ENCODE data around the gene TACC3. TPM values are rescaled to one million over a fixed set of nuclear protein-coding genes. Genes with fewer than 3 reads are reported as not detected.

TACC3 gene
- total RNA-seq, 1 donor = 16.0 TPM

DNA sequence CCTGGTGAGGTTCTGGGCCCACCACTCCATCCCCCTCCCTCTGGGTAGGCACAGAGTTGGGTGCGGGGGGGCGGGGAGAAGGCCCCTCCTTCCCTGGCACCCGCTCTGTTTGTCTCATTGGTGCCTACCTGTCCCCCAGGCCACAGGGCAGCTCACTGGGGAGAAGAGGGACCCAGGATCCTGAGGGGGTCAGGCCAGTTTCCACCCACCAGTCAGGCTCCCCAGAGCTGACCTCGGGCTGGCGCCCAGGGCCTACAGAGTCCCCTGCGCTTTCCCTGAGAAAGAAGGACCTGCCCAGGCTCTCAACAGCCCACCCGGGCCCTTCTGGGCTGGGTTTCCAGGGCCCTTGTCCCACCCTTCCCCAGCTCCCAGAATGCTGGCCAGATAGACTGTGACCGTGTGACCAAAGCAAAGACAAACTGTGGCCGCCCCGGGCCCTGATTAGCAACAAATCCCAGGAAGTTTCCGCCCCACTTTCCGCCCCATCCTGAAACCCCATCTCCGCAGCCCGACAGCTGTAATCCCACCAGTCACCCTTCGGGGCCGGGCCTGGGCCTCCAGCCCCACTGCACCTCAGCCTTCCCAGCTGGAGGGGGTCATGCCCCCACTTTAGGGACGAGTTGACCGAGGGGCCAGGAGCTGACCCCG is 38.0 kb downstream of the TACC3 start:
- TF ChIP-seq, protein P1, sequence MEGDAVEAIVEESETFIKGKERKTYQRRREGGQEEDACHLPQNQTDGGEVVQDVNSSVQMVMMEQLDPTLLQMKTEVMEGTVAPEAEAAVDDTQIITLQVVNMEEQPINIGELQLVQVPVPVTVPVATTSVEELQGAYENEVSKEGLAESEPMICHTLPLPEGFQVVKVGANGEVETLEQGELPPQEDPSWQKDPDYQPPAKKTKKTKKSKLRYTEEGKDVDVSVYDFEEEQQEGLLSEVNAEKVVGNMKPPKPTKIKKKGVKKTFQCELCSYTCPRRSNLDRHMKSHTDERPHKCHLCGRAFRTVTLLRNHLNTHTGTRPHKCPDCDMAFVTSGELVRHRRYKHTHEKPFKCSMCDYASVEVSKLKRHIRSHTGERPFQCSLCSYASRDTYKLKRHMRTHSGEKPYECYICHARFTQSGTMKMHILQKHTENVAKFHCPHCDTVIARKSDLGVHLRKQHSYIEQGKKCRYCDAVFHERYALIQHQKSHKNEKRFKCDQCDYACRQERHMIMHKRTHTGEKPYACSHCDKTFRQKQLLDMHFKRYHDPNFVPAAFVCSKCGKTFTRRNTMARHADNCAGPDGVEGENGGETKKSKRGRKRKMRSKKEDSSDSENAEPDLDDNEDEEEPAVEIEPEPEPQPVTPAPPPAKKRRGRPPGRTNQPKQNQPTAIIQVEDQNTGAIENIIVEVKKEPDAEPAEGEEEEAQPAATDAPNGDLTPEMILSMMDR (IDR thresholded peaks at IDR 0.05; ENCODE audit: insufficient read depth, low read depth, low read length) = no peak
- DNase-seq (ENCODE audit: low read depth) = no peak
- no peak overlapping the region for H3K4me3 ChIP-seq (ENCODE audit: low read depth, low read length)

GRCh38 chr4:1759818-1760223 is 38.5 kb downstream of the TACC3 start:
- TF ChIP-seq, protein P1 (IDR thresholded peaks at IDR 0.05; ENCODE audit: insufficient read depth, low read depth, low read length) = no peak
- no peak overlapping the region for H3K4me3 ChIP-seq (ENCODE audit: low read depth, low read length)
- no peak for DNase-seq (ENCODE audit: low read depth)

DNA sequence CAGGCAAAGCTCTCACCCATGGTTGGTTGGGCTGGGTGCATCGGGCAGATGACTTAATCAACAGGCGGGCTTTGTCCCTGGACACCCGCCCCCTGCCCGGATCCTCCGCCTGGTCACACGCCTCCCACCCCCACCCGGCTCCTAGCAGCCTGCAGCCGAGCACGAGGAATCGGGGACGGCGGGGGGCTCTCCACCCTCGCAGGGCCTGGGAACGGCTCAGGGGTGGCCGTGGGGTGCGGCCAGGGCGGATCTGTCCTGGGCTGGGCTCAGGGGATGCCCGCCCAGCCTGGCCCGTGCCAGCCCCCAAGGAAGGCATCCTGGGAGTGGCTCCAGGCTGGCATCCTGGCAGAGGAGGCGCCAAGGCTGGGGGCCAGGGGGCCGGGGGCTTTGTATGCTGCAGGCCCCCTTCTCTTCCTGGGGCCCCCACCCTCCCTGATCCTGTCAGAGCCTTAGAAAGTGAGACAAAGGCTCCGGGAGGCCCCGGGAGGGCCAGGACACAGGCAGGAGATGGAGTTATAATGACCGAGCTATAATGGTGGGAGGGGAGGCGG is 39.3 kb downstream of the TACC3 start:
- TF ChIP-seq, protein P1 (IDR thresholded peaks at IDR 0.05; ENCODE audit: insufficient read depth, low read depth, low read length) = no peak
- H3K4me3 ChIP-seq (ENCODE audit: low read depth, low read length) = no peak overlapping the region
- DNase-seq (ENCODE audit: low read depth) = no peak

GRCh38 chr4:1761130-1761689 is 39.9 kb downstream of the TACC3 start:
- H3K4me3 ChIP-seq (ENCODE audit: low read depth, low read length) = no peak overlapping the region
- DNase-seq (ENCODE audit: low read depth) = no peak
- TF ChIP-seq, protein P1 (IDR thresholded peaks at IDR 0.05; ENCODE audit: insufficient read depth, low read depth, low read length) = no peak

DNA sequence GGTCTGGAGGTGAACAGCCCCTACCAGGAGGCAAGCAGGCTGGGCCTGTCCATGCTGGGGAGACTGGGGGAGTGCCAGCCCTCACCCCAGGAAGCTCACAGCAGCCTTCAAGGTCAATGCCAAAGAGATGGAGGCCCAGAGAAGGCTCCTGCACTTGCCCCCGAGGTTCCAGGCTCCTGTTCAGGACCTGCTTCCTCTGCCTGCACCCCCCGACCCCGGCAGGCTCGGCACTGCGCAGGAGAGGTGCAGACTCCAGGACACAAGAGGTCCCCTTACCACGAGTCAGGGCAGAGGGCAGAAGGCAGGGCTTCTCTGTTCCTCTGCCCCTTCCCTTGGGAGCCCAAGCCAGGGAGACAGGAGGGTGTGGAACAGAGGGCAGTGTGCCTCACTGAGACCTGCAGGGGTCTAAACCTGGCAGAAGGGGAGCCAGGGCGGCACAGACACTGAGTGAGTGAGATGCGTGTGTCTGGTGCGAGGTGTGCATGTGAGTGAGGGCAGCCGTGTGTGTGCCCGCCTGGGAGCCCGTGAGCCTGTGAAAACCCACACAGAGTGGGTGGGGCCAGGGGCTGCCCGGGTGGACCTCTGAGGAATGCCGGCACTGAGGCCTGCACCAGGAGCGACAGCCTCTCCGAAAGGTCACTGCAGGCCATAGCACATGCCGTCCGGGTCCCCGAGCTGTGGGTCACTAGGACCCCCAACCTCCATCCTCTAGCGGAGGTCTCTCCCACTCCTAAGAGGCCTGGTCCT is 41.1 kb downstream of the TACC3 start:
- TF ChIP-seq, protein P1 (IDR thresholded peaks at IDR 0.05; ENCODE audit: insufficient read depth, low read depth, low read length) = no peak
- no peak for DNase-seq (ENCODE audit: low read depth)
- H3K4me3 ChIP-seq (ENCODE audit: low read depth, low read length) = no peak overlapping the region

GRCh38 chr4:1763070-1763549 is 41.8 kb downstream of the TACC3 start:
- TF ChIP-seq, protein P1 (IDR thresholded peaks at IDR 0.05; ENCODE audit: insufficient read depth, low read depth, low read length) = no peak
- DNase-seq (ENCODE audit: low read depth) = no peak
- H3K4me3 ChIP-seq (ENCODE audit: low read depth, low read length) = no peak overlapping the region
